WTC11 (cell line): ENCODE results near the gene WTIP. TPM values are rescaled to one million over a fixed set of nuclear protein-coding genes. Genes with fewer than 3 reads are reported as not detected.
A peak's percentile ranks its signal among the peaks of the same experiment; 100 is the strongest.

Experiments used
- ATAC-seq: fragments of 200-7000 bp; cut with Tn5 transposase; 2 replicates; pipeline ENCODE4 v1.10.0; 2021; ENCODE audit warnings: mild to moderate bottlenecking, moderate library complexity
- CTCF ChIA-PET: fragments of 300-600 bp; sonication (Branson Sonifier 250); formaldehyde crosslinking; loops from one replicate; lab custom pipeline; 2021; ENCODE audit warnings: antibody characterized with exemption; lab: Charles Lee
- POLR2A ChIA-PET: fragments of 350-600 bp; sonication (Branson Sonifier 250); formaldehyde crosslinking; loops from one replicate; lab custom pipeline; 2021; ENCODE audit warnings: antibody characterized with exemption; lab: Charles Lee
- DNase-seq: peaks from one replicate; pipeline ENCODE4 v3.0.0; 2021; ENCODE audit warnings: low spot score
- H3K27ac Mint-ChIP-seq: 2 replicates; pipeline ENCODE4 v1.8.0; 2021; ENCODE audit warnings: mixed read lengths
- H3K27me3 Mint-ChIP-seq: 2 replicates; pipeline ENCODE4 v1.8.0; 2021; ENCODE audit warnings: low read depth, mild to moderate bottlenecking, moderate library complexity, mixed read lengths
- H3K36me3 Mint-ChIP-seq: 2 replicates; pipeline ENCODE4 v1.8.0; 2021; ENCODE audit warnings: mixed read lengths
- H3K4me1 Mint-ChIP-seq: 2 replicates; pipeline ENCODE4 v1.8.0; 2022; ENCODE audit warnings: mixed read lengths
- H3K4me3 Mint-ChIP-seq: 2 replicates; pipeline ENCODE4 v1.8.0; 2021; ENCODE audit warnings: mild to moderate bottlenecking, moderate library complexity, mixed read lengths
- H3K9me3 Mint-ChIP-seq: 2 replicates; pipeline ENCODE4 v1.8.0; 2021; ENCODE audit warnings: mixed read lengths
- ATF3 ChIP-seq: sonication (generic); formaldehyde crosslinking; conservative IDR thresholded peaks from 2 replicates; pipeline ENCODE4 v1.8.1; 2022; ENCODE audit warnings: mild to moderate bottlenecking, missing genetic modification reagents
- CREB1 ChIP-seq: sonication (generic); formaldehyde crosslinking; IDR thresholded peaks from 2 replicates; pipeline ENCODE4 v1.8.0; 2023; ENCODE audit warnings: mild to moderate bottlenecking, missing genetic modification reagents
- CREM ChIP-seq: sonication (generic); formaldehyde crosslinking; IDR thresholded peaks from 2 replicates; pipeline ENCODE4 v1.8.1; 2022; ENCODE audit warnings: mild to moderate bottlenecking, missing genetic modification reagents, moderate library complexity
- ETV6 ChIP-seq: sonication (generic); formaldehyde crosslinking; IDR thresholded peaks from 2 replicates; pipeline ENCODE4 v1.8.1; 2022; ENCODE audit warnings: mild to moderate bottlenecking, missing genetic modification reagents
- JAZF1 ChIP-seq: fragments of 250-450 bp; sonication (Bioruptor Pico); IDR thresholded peaks from 2 replicates; pipeline ENCODE4 v1.9.0; 2021; ENCODE audit warnings: moderate library complexity, mild to moderate bottlenecking, inconsistent platforms
- KAT7 ChIP-seq: sonication (generic); formaldehyde crosslinking; IDR thresholded peaks from 2 replicates; pipeline ENCODE4 v1.8.1; 2023; ENCODE audit warnings: missing genetic modification reagents, mild to moderate bottlenecking, borderline replicate concordance
- MXD4 ChIP-seq: fragments of 250-450 bp; sonication (Bioruptor Pico); IDR thresholded peaks from 2 replicates; pipeline ENCODE4 v1.8.0; 2021; ENCODE audit warnings: mild to moderate bottlenecking, moderate library complexity, borderline replicate concordance
- OVOL2 ChIP-seq: fragments of 250-450 bp; sonication (Bioruptor Pico); IDR thresholded peaks from 2 replicates; pipeline ENCODE4 v1.9.0; 2021; ENCODE audit warnings: mild to moderate bottlenecking, borderline replicate concordance
- PRRX2 ChIP-seq: fragments of 250-450 bp; sonication (Bioruptor Pico); IDR thresholded peaks from 2 replicates; pipeline ENCODE4 v1.8.0; 2021; ENCODE audit warnings: mild to moderate bottlenecking
- RELA ChIP-seq: sonication (generic); formaldehyde crosslinking; IDR thresholded peaks from 2 replicates; pipeline ENCODE4 v1.8.1; 2022; ENCODE audit warnings: missing genetic modification reagents, mild to moderate bottlenecking, borderline replicate concordance
- SMAD4 ChIP-seq: sonication (generic); formaldehyde crosslinking; IDR thresholded peaks from 2 replicates; pipeline ENCODE4 v1.8.0; 2022; ENCODE audit warnings: mild to moderate bottlenecking, missing genetic modification reagents
- SP1 ChIP-seq: sonication (generic); formaldehyde crosslinking; conservative IDR thresholded peaks from 2 replicates; pipeline ENCODE4 v1.8.1; 2022; ENCODE audit warnings: missing genetic modification reagents
- TCF7 ChIP-seq: sonication (generic); formaldehyde crosslinking; IDR thresholded peaks from 2 replicates; pipeline ENCODE4 v1.8.0; 2022; ENCODE audit warnings: mild to moderate bottlenecking, low read depth, missing genetic modification reagents, moderate library complexity
- TEAD1 ChIP-seq: sonication (generic); formaldehyde crosslinking; IDR thresholded peaks from 2 replicates; pipeline ENCODE4 v1.8.0; 2022; ENCODE audit warnings: mild to moderate bottlenecking, missing genetic modification reagents
- ZNF219 ChIP-seq: sonication (generic); formaldehyde crosslinking; IDR thresholded peaks from 2 replicates; pipeline ENCODE4 v1.8.0; 2023; ENCODE audit warnings: missing genetic modification reagents, mild to moderate bottlenecking, borderline replicate concordance
- ZNF232 ChIP-seq: sonication (generic); formaldehyde crosslinking; IDR thresholded peaks from 2 replicates; pipeline ENCODE4 v1.8.0; 2022; ENCODE audit warnings: mild to moderate bottlenecking, missing genetic modification reagents
- ZNF263 ChIP-seq: sonication (generic); formaldehyde crosslinking; IDR thresholded peaks from 2 replicates; pipeline ENCODE4 v1.8.1; 2022; ENCODE audit warnings: low read depth, mild to moderate bottlenecking, moderate library complexity, missing genetic modification reagents
- ZNF317 ChIP-seq: sonication (generic); formaldehyde crosslinking; IDR thresholded peaks from 2 replicates; pipeline ENCODE4 v1.8.1; 2023; ENCODE audit warnings: low read depth, mild to moderate bottlenecking, moderate library complexity, missing genetic modification reagents, borderline replicate concordance
- ZNF396 ChIP-seq: fragments of 250-450 bp; sonication (Bioruptor Pico); IDR thresholded peaks from 2 replicates; pipeline ENCODE4 v1.8.0; 2021; ENCODE audit warnings: mild to moderate bottlenecking, moderate library complexity, borderline replicate concordance
- total RNA-seq: library from RNA; stranded (reverse); gene quantifications from 3 replicates; pipeline ENCODE4 v1.2.3, GENCODE V29; 2021
- TF ChIP-seq, protein P1 (sequence below): sonication (generic); formaldehyde crosslinking; IDR thresholded peaks from 2 replicates; pipeline ENCODE4 v1.8.0; 2023; ENCODE audit warnings: missing genetic modification reagents
- TF ChIP-seq, protein P2 (sequence below): sonication (generic); formaldehyde crosslinking; IDR thresholded peaks from 2 replicates; pipeline ENCODE4 v1.8.1; 2023; ENCODE audit warnings: mild to moderate bottlenecking, missing genetic modification reagents, moderate library complexity
- TF ChIP-seq, protein P3 (sequence below): sonication (generic); formaldehyde crosslinking; IDR thresholded peaks from 2 replicates; pipeline ENCODE4 v1.8.0; 2022; ENCODE audit warnings: mild to moderate bottlenecking, missing genetic modification reagents
- TF ChIP-seq, protein P4 (sequence below): sonication (generic); formaldehyde crosslinking; conservative IDR thresholded peaks from 2 replicates; pipeline ENCODE4 v1.8.1; 2023; ENCODE audit warnings: mild to moderate bottlenecking, low read depth, missing genetic modification reagents, moderate library complexity

WTIP gene
- total RNA-seq, 1 experiment from 2014 or later: 14.3 TPM

DNA sequence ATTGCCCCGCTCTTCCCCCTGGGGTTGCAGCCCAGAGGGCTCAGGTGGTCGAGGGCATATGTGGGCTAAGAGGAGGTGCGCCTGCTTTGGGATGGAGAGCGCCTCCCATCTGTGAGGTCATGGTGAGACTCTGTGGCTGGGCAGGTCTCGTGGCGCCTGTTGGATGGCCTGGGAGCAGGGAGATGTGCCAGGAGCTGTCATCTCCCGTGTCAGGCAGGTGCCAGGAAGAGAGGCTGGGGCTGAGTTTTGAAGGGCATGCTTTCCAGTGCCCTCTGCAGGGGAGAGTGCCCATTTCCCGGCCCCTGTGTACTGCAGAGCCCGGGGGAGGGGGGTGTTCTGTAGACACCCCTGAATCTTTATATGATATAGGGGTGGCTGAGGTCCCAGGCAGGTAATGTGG, 2.8 kb downstream of the WTIP start:
- no peak for DNase-seq
- H3K9me3 Mint-ChIP-seq: peaks cover 5% of the 10 kb centered on the region; the same call in 1 of the 2 replicates
- POLR2A ChIA-PET: no interaction called here
- H3K36me3 Mint-ChIP-seq: peaks cover 5% of the 10 kb centered on the region; the same call in 1 of the 2 replicates
- no peak for ATAC-seq
- CTCF ChIA-PET: interaction anchor here (0.6 to 3.5 kb wide), 3 partner anchors 11 to 120 kb away, joined by 3 to 28 read pairs (median 5); no protein-coding TSS in a partner anchor
- peaks cover 23% of the 10 kb centered on the region for H3K4me1 Mint-ChIP-seq
- H3K27ac Mint-ChIP-seq: no peak overlapping the region
- peaks cover 25% of the 10 kb centered on the region for H3K27me3 Mint-ChIP-seq
- no peak for TF ChIP-seq SMAD4 (CRISPR knock-in tag)
- TF ChIP-seq, protein P1, sequence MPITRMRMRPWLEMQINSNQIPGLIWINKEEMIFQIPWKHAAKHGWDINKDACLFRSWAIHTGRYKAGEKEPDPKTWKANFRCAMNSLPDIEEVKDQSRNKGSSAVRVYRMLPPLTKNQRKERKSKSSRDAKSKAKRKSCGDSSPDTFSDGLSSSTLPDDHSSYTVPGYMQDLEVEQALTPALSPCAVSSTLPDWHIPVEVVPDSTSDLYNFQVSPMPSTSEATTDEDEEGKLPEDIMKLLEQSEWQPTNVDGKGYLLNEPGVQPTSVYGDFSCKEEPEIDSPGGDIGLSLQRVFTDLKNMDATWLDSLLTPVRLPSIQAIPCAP: no peak
- TF ChIP-seq, protein P2, sequence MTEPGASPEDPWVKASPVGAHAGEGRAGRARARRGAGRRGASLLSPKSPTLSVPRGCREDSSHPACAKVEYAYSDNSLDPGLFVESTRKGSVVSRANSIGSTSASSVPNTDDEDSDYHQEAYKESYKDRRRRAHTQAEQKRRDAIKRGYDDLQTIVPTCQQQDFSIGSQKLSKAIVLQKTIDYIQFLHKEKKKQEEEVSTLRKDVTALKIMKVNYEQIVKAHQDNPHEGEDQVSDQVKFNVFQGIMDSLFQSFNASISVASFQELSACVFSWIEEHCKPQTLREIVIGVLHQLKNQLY (CRISPR knock-in tag): no peak
- TF ChIP-seq RELA (CRISPR knock-in tag): no peak
- H3K4me3 Mint-ChIP-seq: peak overlapping the region; percentile 83; the same call in 1 of the 2 replicates

- DNase-seq (no peak), ATAC-seq (no peak)
- no peak overlapping the region for H3K4me3 Mint-ChIP-seq
- no peaks in the 10 kb centered on the region for H3K9me3 Mint-ChIP-seq
- H3K36me3 Mint-ChIP-seq: peaks cover 3% of the 10 kb centered on the region; the same call in 1 of the 2 replicates
- peaks cover 13% of the 10 kb centered on the region for H3K27me3 Mint-ChIP-seq
- peak overlapping the region; percentile 82; the same call in 1 of the 2 replicates for H3K27ac Mint-ChIP-seq
- ChIA-PET CTCF (no interaction called here), POLR2A (interaction anchor here (1.1 kb wide), 1 partner anchor 14 kb away, joined by 3 read pairs; no protein-coding TSS in a partner anchor)
- TF ChIP-seq ZNF396: no peak
- no peak for TF ChIP-seq OVOL2 (CRISPR knock-in tag)
- no peak for TF ChIP-seq ETV6 (CRISPR knock-in tag)
- TF ChIP-seq ZNF232 (CRISPR knock-in tag): no peak
- no peak for TF ChIP-seq TCF7 (CRISPR knock-in tag)
- TF ChIP-seq SP1 (CRISPR knock-in tag): no peak
- TF ChIP-seq, protein P1: no peak
- TF ChIP-seq PRRX2 (CRISPR knock-in tag): no peak
- TF ChIP-seq ZNF219 (CRISPR knock-in tag): no peak
- TF ChIP-seq ZNF317 (CRISPR knock-in tag): no peak
- TF ChIP-seq CREM (CRISPR knock-in tag): no peak
- TF ChIP-seq, protein P3, sequence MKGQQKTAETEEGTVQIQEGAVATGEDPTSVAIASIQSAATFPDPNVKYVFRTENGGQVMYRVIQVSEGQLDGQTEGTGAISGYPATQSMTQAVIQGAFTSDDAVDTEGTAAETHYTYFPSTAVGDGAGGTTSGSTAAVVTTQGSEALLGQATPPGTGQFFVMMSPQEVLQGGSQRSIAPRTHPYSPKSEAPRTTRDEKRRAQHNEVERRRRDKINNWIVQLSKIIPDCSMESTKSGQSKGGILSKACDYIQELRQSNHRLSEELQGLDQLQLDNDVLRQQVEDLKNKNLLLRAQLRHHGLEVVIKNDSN (CRISPR knock-in tag): no peak
- no peak for TF ChIP-seq ZNF263 (CRISPR knock-in tag)
- TF ChIP-seq, protein P4, sequence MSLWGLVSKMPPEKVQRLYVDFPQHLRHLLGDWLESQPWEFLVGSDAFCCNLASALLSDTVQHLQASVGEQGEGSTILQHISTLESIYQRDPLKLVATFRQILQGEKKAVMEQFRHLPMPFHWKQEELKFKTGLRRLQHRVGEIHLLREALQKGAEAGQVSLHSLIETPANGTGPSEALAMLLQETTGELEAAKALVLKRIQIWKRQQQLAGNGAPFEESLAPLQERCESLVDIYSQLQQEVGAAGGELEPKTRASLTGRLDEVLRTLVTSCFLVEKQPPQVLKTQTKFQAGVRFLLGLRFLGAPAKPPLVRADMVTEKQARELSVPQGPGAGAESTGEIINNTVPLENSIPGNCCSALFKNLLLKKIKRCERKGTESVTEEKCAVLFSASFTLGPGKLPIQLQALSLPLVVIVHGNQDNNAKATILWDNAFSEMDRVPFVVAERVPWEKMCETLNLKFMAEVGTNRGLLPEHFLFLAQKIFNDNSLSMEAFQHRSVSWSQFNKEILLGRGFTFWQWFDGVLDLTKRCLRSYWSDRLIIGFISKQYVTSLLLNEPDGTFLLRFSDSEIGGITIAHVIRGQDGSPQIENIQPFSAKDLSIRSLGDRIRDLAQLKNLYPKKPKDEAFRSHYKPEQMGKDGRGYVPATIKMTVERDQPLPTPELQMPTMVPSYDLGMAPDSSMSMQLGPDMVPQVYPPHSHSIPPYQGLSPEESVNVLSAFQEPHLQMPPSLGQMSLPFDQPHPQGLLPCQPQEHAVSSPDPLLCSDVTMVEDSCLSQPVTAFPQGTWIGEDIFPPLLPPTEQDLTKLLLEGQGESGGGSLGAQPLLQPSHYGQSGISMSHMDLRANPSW (CRISPR knock-in tag): no peak
- no peak for TF ChIP-seq ATF3 (CRISPR knock-in tag)
- no peak for TF ChIP-seq TEAD1
- TF ChIP-seq MXD4 (CRISPR knock-in tag): no peak
- TF ChIP-seq CREB1 (CRISPR knock-in tag): no peak
- TF ChIP-seq KAT7: no peak
- TF ChIP-seq JAZF1 (CRISPR knock-in tag): no peak
- peaks cover 15% of the 10 kb centered on the region for H3K4me1 Mint-ChIP-seq
Observed at GRCh38 chr19:34485831-34486230, 4.3 kb downstream of the WTIP start.
